SW480 (cell line): ENCODE measurements around the gene SEPTIN1.
A peak's percentile ranks its signal among the peaks of the same experiment; 100 is the strongest.
"Not testable (repeated sequence)": the region's sequence is repeated elsewhere in the genome, so short reads cannot be mapped to it uniquely, and the experiment has no call there.

Experiments used
- DNase-seq: peaks from one replicate; pipeline ENCODE4 v3.0.0-alpha.2; 2016; ENCODE audit warnings: low spot score

The SEPTIN1 gene

DNA sequence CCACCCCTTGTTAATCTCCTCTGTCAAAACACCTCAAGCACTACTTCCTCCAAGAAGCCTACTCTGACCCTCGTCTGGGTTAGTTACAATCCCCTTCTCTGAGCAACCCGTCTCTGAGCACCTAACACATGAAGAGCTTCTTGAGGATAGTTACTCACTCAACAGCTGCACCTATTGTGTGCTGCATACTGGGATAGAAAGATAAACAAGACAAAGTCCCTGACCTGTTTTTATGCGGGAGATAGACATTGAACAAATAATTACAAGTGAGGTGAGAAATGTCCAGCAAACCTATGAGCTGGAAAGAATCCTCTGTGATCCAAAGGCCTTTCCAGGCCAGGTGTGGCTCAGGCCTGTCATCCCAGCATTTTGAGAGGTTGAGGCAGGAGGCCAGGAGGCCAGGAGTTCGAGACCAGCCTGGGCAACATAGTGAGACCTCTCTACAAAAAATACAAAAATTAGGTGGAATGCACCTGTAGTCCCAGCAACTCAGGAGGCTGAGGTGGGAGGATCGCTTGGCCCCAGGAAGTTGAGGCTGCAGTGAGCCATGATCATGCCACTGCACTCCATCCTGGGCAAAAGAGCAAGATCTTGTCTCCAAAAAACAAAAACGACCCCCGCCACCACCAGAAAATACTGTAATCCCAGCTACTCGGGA, 19.5 kb upstream of the SEPTIN1 start:
- no peak for DNase-seq

DNA sequence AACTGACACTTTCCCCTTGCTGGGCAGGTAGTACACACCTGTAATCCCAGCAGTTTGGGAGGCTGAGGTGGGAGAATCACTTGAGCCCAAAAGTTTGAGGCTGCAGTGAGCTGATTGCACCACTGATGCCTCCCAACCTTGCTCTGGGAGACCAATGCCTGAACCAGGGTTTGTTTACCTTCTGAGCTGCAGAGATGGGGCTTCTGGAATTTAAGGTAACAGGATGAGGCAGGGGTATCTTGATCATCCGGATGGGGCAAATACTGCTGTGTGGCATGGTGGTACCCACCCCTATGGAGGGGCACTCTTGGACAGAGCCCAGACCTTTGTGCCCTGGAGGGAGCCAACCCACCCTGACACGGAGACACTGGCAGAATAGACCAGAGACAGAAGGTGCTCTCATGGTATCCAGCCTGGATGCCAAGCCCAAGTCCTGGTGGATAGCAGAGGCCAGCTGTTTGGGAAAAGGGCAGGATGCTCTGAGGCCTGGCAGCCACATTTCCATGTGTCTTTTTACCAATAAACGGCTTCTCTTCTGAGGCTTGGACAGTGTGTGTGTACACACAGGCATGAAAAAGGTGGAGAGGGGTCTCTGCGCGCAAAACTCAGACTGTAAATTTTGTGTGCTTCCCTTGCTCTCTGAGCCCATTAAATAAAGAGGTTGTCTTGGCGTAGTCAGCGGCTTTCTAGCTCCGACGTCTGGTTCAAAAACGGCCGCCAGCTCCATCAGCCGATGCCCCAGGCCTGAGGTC, 17.2 kb upstream of the SEPTIN1 start:
- DNase-seq: no peak

DNA sequence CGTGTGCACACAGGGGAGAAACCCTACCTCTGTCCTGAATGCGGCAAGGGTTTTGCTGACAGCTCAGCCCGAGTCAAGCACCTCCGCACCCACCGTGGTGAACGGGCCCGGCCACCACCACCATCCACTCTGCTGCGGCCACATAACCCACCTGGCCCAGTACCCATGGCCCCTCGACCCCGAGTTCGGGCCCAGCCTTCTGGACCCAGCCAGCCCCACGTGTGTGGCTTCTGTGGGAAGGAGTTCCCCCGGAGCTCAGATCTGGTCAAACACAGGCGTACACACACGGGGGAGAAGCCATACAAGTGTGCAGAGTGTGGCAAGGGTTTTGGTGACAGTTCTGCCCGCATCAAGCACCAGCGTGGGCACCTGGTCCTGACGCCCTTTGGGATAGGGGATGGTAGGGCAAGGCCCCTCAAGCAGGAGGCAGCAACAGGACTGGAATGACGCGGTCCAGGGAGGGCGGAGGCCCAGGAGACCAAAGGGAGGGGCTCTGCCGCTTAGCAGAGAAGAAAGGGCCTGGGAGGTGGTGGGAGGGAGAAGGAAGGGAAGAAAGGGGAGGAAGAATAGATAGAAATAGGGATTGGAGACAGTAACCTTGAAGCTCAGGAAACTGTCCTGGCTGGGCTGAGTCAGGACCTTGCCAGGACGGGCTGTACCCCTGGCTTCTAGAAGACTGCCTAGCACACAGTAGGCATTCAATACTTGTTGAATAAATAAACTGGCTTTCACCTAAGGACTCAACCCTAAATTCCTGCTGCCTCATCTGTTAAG, 16.5 kb upstream of the SEPTIN1 start:
- no peak for DNase-seq

DNA sequence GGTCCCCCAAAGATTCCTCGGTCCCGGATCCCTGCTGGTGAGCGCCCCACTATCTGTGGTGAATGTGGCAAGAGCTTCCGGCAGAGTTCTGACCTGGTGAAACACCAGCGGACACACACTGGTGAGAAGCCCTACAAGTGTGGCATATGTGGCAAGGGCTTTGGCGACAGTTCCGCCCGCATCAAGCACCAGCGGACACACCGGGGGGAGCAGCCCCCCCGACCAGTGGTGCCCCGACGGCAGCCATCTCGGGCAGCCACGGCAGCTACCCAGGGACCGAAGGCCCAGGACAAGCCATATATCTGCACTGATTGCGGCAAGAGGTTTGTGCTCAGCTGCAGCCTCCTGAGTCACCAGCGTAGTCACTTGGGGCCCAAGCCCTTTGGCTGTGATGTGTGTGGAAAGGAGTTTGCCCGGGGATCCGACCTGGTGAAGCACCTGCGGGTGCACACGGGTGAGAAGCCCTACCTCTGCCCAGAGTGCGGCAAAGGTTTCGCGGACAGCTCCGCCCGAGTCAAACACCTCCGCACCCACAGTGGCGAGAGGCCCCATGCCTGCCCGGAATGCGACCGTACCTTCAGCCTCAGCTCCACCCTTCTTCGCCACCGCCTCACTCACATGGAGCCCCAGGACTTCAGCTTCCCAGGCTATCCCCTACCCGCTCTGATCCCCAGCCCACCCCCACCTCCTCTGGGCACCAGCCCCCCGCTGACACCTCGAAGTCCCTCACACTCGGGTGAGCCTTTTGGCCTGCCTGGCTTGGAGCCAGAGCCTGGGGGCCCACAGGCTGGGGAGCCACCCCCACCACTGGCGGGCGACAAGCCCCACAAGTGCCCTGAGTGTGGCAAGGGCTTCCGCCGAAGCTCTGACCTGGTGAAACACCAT, 15.7 kb upstream of the SEPTIN1 start:
- DNase-seq: no peak

DNA sequence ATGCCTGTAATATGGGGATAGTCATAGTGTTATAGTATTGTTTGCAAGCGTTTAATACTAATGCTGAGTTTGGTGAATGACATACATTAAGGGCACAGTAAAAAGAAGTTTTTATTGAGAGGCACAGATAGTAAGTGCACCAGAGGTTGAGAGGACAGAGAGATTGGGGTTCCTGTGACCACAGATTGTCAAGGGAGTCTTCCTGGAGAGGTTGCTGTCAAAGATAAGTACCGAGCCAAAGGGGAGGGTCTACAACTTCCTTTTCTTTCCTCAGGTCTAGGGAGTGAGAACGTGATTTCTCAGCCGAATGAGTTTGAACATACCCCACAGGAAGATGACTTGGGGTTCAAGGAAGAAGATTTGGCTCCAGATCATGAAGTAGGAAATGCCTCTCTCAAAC, 14.7 kb upstream of the SEPTIN1 start:
- no peak for DNase-seq

DNA sequence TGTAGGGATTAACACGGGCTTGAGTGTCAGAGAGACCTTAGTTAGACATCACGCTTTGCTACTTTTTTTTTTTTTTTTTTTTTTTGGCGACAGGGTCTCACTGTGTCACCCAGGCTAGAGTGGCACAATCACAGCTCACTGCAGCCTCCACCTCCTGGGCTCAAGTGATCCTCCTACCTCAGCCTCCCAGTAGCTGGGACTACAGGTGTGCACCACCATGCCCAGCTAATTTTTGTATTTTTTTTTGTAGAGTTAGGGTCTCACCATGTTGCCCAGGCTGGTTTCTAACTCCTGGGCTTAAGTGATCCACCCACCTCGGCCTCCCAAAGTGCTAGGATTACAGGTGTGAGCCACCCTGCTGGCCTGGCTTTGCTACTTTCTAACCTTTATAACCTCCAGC, 14.3 kb upstream of the SEPTIN1 start:
- not testable (repeated sequence) for DNase-seq

DNA sequence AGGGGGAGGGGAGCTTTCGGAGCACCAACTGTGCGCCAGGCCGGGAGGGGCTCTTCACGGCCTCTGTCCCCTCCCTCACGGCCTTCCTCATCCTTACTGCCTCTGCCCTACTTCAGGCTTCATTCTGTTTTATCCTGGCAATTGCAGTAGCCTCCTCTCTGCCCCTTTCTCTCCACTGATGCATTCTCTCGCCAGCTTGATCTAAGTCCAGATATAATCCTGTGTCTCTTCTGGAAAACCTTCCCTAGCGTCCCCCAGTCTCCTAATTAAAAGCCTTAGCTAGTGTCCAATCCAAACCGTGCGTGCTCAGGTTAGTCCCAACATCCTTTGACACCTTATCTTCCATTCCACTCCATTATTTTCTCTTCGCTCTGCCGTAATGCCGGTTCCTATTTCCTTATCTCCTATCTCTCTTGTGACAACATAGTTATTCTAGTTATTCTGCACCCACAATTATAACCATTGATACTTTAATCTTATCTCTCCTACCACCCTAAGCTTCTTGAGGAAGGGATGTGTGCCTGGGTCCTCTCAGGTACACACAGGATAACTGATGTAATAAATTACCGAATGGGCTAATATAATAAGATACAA, 13.7 kb upstream of the SEPTIN1 start:
- DNase-seq: no peak

DNA sequence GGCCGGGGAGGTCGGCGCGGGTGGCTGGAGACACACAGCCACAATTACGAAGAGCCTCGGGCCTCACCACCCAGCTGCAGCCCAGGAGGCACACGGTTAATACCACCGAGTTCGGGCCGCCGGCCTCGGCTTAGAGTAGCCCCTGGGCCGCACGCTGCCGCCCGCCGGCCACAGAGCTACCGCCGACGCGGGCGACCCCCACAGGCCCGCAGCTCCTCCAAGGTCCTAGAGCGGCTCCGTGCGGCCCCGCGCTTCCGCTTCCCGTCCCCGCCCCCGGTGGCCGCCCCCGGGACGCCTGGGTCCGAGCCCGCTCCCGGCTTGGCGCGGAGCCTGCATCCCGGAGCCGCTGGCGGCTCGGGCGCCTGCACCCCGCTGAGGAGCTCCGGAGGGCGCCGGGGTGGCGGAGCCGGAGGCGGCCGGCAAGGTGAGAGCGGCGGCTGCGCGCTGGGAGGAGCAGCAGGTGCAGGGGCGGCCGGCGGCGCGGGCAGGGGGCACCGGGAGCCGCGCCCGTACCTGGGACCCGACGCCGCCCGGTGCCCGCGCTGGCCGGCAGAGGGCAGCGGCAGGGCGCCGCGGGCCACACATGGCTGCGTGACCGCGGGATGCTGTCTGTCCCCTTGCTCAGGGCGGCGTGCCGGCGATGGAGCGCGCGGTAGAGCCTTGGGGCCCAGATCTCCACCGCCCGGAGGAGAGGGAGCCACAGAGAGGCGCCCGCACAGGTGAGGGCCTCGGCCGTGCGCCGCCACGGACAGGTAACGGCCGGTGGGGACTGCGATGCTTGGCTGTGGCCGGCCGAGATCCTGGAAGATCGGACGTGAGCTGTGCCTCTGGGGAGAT, 13.0 kb upstream of the SEPTIN1 start, which contains the start of gene ZNF48:
Gene ZNF48 (plus strand): TSS at position 266 of the 837 bp plus-strand sequence. CDS start 375 bp downstream, at position 641.
- DNase-seq: peak; percentile 92

DNA sequence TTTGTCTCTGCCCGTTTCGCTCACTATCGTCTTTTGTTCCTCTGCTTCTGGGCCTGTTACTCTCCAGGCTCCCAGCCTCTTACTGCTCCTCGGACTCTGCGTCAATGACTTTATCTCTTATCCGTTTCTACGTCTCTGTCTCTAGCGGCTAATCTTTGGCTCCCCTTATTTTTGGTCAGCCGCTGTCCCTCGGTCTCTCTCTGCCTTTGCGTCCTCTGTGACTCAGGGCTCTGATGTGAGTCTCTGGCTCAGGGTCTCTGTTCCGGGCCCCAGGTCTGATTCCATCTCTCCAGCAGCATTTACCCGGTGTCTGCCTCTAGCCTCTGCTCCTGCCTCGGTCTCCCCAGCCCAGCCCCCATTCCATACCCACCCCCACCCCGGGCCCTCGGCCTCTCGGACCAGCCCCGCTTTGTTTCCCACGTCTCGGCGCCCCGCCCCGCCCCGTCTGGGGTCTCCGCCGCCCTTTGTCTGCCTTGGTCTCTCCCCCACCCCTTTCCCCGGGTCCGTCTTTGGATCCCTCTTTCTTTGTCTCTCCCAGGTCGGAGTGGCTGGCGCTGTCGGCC, 12.3 kb upstream of the SEPTIN1 start:
- no peak for DNase-seq

DNA sequence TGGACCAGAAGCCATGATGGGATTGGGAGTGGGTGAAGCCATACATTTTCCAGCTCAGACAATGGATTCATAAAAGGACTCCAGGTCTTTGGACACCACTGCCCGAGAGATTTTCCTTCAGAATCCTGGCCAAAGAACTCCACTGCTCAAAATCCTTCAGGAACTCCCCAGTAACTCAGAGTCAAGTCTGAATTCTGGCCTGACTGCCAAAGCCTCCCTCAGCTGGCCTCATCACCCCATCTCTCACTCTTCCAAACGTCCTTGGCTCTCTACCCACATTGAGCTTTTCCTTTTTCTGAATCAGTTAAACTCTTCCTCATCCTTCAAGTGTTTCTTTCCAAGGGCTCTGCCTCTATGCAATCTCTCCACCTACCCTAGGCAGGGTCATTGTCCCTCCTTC, 1.2 kb upstream of the SEPTIN1 start:
- DNase-seq: no peak

DNA sequence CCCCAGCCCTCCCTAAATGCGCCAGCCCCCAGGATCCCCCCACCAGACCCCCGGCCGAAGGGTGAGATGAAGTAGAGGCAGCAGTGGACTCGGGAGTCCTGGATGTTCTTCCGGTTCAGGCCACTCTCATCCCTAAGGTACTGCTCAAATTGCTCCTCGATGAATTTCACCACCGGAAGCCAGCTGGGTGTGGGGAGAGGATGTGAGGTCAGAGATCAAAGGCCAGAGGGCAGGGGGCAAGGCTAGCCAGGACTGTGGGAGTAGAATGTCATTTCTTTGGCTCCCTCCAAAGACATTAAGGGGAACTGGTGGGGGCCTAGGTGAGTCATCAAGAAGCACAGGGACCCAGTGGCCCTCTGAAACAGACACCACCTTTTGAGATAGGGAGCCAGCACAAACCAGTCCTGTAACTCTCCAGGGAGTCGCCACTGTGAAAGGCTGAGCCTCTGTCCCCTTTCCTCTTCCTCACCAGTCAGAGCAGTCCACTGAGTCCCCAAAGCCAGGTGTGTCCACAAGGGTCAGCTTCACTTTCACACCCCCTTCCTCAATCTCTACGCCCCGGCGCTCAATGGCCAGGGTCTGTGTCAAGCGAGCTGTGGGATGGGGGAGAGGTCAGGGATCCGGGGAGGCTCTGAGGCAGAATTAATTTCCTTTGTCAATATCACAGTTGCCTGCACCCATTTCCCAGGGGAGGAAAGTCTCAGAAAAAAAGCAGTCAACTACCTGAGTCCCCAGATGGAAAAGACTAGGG, 895 bp downstream of the SEPTIN1 start:
- no peak for DNase-seq

DNA sequence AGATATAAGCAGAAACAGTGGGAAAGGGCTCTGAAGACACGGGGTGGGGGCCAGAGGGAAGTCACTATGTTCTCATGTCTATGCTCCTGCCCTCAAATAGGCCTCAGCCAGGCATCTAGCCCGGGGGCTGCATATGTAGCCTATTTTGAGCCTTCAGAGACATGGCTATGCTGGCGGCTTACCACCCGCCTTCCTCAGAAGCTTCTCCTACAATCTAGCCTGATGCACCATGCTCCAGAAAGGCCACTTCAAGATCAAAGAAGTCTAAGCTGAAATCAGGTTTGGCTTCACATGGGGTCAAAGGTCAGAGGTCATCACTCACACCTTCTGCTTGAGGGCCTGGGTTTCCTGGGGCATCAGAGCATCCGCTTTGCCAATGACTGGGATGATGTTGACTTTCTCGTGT, 1.6 kb downstream of the SEPTIN1 start:
- no peak for DNase-seq

DNA sequence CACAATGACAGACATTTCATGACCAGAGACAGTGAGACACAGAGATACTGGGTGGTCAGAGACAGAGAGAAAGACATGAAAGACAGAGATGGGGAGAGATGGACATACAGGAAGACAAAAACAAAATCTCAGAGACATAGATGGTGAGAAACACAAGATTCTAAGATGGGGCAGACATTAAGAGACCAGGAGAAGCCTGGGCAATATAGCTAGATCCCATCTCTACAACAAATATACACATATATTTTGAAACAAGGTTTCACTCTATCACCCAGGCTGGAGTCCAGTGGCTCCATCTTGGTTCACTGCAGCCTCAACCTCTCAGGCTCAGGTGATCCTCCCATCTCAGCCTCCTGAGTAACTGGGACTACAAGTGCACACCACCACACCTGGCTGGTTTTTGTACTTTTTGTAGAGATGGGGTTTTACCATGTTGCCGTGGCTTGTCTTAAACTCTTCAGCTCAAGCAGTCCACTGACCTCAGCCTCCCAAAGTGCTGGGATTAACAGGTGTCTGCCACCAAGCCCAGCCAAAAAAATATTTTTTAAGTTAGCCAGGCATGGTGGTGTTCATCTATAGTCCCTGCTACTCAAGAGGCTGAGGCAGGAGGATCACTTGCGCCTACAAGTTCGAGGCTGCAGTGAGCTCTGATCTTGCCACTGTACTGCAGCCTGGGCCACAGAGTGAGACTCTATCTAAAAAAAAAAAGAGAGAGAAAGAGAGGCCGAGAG, 2.1 kb downstream of the SEPTIN1 start:
- DNase-seq: no peak

DNA sequence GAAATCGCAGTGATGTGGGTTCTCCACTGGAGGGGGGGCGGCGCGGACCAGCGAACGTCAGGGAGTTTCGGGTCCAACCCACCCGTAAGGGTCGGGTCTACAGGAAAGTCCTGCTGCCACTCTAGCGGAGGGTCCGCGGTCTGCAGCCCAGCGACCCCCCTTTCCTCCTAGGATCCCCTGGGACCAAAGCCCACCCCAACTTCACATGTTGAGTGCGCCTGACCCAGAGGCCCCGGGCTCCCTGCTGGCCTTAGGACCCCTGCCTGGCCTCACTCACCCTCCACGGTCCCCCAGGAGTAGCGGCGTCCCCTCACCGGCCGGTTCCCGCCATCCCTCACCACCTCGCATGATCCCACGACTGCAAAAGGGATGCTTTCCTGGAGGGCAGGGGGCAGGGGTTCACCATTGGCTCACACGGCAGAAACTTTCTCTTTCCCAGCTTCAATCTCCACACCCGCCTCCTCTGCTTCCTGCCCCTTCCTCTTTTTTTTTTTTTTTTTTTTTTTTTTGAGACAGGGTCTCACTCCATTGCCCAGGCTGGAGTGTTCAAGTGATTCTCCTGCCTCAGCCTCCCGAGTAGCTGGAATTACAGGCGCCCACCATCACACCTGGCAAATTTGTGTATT, 3.1 kb downstream of the SEPTIN1 start:
- DNase-seq: no peak

DNA sequence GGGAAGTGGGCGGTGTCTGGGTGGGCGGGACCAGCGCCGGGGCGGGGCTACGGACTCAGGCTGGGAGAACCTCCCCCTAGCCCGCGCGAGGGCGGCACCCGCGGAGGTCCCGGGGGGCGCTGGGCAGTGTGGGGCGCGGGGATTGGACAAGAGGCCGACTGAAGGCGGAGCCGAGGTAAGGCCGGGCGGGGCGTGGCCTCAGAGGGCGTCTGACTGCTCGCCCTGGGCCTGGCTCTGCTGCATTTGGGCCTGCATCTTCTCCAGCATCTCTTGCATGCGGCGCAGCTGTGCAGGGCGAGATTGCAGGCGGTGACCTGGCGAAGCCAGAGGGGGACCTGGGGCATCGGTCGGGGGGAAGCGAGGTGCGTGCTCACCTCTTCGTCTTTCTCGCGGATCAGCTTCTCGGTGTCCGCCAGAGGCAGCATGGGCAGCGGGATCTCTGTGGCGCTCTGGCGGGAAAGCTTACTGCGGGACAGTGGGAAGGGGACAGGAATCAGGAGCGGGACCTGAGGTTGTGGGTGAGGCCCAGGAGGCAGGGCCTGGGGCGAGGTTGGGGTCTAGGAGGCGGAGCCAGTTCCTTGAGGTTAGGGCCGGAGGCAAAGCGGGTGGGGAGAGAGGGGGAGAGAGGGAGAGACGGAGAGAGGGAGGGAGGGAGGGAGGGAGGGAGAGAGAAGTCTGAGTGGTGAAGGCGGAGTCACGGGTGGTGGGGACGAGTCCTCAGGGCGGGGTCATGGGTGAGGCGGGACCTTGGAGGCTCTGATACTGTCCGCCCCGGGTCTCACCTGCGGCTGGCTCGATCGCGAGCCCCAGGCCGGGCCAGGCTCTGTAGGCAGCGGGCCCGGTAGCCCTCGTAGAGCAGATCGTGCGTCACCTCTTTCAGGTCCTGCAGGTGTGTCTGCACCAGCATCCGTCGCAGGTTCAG, 3.9 kb downstream of the SEPTIN1 start:
- peak; percentile 94 for DNase-seq

DNA sequence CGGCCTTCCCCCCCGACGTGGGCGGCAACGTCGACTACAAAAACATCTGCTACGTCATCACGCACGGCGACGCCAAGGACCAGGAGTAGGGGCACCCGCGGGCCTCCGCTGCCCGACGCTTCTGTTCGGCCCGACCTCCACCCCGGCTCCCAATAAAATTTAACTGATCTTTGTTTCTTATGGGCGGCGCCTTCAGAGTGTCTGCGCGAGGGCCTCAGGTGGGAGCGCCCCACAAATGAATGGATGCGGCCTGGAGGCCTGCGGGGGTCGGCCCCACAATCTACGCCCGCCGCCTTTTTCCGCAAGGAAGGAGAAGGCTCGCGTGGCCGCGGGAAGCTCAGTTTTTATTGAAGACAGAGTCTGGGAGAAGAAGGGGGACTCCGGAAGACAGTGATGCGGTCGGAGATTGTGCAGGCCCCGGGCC, 4.5 kb downstream of the SEPTIN1 start:
- DNase-seq: peak; percentile 92
